ENCODE results near the gene PPP1R3E. TPM values are rescaled to one million over a fixed set of nuclear protein-coding genes. Genes with fewer than 3 reads are reported as not detected.

PPP1R3E gene
- polyA plus RNA-seq, 3 donors = 0.81 to 16.7 (median 0.88) TPM

GRCh38 chr14:23351681-23352505, 49.2 kb upstream of the PPP1R3E start:
- Histone ChIP-seq H2AFZ (ENCODE audit: insufficient read depth, low read depth, low read length, poor library complexity, severe bottlenecking) (peak overlapping the region; percentile 41), H3K9ac (ENCODE audit: insufficient read depth, low read length, poor library complexity, severe bottlenecking) (peak overlapping the region; percentile 4), H3K36me3 (replicated peaks in 1 of 2; ENCODE audit: control insufficient read depth in 1 of 2, insufficient read depth in 2 of 2, low read length in 2 of 2) (no peaks in the 10 kb centered on the region), H3K27ac (ENCODE audit: low read depth in 1 of 2, low read length in 2 of 2) (no peak overlapping the region), H3K9me3 (replicated peaks in 1 of 2; ENCODE audit: control insufficient read depth in 1 of 2, insufficient read depth in 1 of 2, low read length in 2 of 2) (peaks cover 0 to 30% of the 10 kb centered on the region in 2 donors), H3K4me2 (replicated peaks; ENCODE audit: extremely low read depth, low read length, poor library complexity, severe bottlenecking) (peak overlapping the region; percentile 60), H3K27me3 (ENCODE audit: control insufficient read depth in 2 of 2, insufficient read depth in 2 of 2, low read length in 2 of 2) (peaks cover 42 to 57% of the 10 kb centered on the region in 2 donors), H3K4me3 (replicated peaks in 1 of 3; ENCODE audit: low read depth in 2 of 3, low read length in 3 of 3) (peak overlapping the region in 1 of 3 experiments; percentile 51), H4K20me1 (ENCODE audit: insufficient read depth, low read length) (no peaks in the 10 kb centered on the region), H3K4me1 (ENCODE audit: control insufficient read depth in 1 of 2, insufficient read depth in 2 of 2, low read length in 2 of 2) (peaks cover 4 to 12% of the 10 kb centered on the region in 2 donors), H3K79me2 (ENCODE audit: insufficient read depth, low read length) (no peaks in the 10 kb centered on the region)
- Mint-ChIP-seq H3K4me3 (peak overlapping the region; percentile 48 to 68), H3K36me3 (peaks cover 0 to 9% of the 10 kb centered on the region in 2 donors), H3K4me1 (peaks cover 9% of the 10 kb centered on the region), H3K27me3 (ENCODE audit: low read depth in 3 of 3) (peaks cover 51 to 65% (median 53%) of the 10 kb centered on the region in 3 donors), H3K27ac (no peak overlapping the region), H3K9me3 (peaks cover 2 to 16% (median 6%) of the 10 kb centered on the region in 7 donors)
- DNase-seq = no peak
- intact Hi-C loops (cut with micrococcal nuclease) = no loop called here
- 21% methylated on average over 51 of the region's 61 CpGs for WGBS (ENCODE audit: insufficient coverage)
- TF ChIP-seq CTCF (IDR thresholded peaks at IDR 0.05) = no peak

- DNase-seq = no peak
- Histone ChIP-seq H3K4me1 (ENCODE audit: control insufficient read depth in 1 of 2, insufficient read depth in 2 of 2, low read length in 2 of 2) (peaks cover 4 to 12% of the 10 kb centered on the region in 2 donors), H3K9me3 (replicated peaks in 1 of 2; ENCODE audit: control insufficient read depth in 1 of 2, insufficient read depth in 1 of 2, low read length in 2 of 2) (peaks cover 0 to 30% of the 10 kb centered on the region in 2 donors), H2AFZ (ENCODE audit: insufficient read depth, low read depth, low read length, poor library complexity, severe bottlenecking) (no peak overlapping the region), H3K27ac (ENCODE audit: low read depth in 1 of 2, low read length in 2 of 2) (no peak overlapping the region), H3K4me2 (replicated peaks; ENCODE audit: extremely low read depth, low read length, poor library complexity, severe bottlenecking) (no peak overlapping the region), H3K36me3 (replicated peaks in 1 of 2; ENCODE audit: control insufficient read depth in 1 of 2, insufficient read depth in 2 of 2, low read length in 2 of 2) (no peaks in the 10 kb centered on the region), H3K9ac (ENCODE audit: insufficient read depth, low read length, poor library complexity, severe bottlenecking) (no peak overlapping the region), H3K79me2 (ENCODE audit: insufficient read depth, low read length) (no peaks in the 10 kb centered on the region), H3K27me3 (ENCODE audit: control insufficient read depth in 2 of 2, insufficient read depth in 2 of 2, low read length in 2 of 2) (peaks cover 40 to 42% of the 10 kb centered on the region in 2 donors), H4K20me1 (ENCODE audit: insufficient read depth, low read length) (no peaks in the 10 kb centered on the region), H3K4me3 (replicated peaks in 1 of 3; ENCODE audit: low read depth in 2 of 3, low read length in 3 of 3) (no peak overlapping the region)
- Mint-ChIP-seq H3K4me1 (peaks cover 9% of the 10 kb centered on the region), H3K27me3 (ENCODE audit: low read depth in 3 of 3) (peaks cover 43 to 52% (median 43%) of the 10 kb centered on the region in 3 donors), H3K36me3 (peaks cover 0 to 9% of the 10 kb centered on the region in 2 donors), H3K4me3 (no peak overlapping the region), H3K9me3 (peaks cover 2 to 16% (median 6%) of the 10 kb centered on the region in 7 donors), H3K27ac (no peak overlapping the region)
- intact Hi-C loops (cut with micrococcal nuclease) = no loop called here
- 93% methylated on average over 4 of the region's 8 CpGs for WGBS (ENCODE audit: insufficient coverage)
- no peak for TF ChIP-seq CTCF (IDR thresholded peaks at IDR 0.05)
Observed at GRCh38 chr14:23349156-23349845, 46.6 kb upstream of the PPP1R3E start.

Measured in CD14-positive monocyte (primary cell).